OCI-LY7 (cell line): ENCODE measurements around the gene ZBTB32. TPM values are rescaled to one million over a fixed set of nuclear protein-coding genes. Genes with fewer than 3 reads are reported as not detected.
A peak's percentile ranks its signal among the peaks of the same experiment; 100 is the strongest.

Experiments
- BruUV-seq: library from RNA; stranded (reverse); fragments of 400-500 nt; replicated peaks from 2 replicates; lab custom pipeline; 2021; lab: Mats Ljungman, UMichigan
- CTCF ChIA-PET: fragments of 300-600 bp; sonication (Branson Sonifier 250); formaldehyde crosslinking; loops from one replicate; lab custom pipeline; 2022; ENCODE audit warnings: antibody characterized with exemption; ENCODE audit not compliant: unreplicated experiment; lab: Charles Lee
- POLR2A ChIA-PET: fragments of 300-600 bp; sonication (Branson Sonifier 250); formaldehyde crosslinking; loops from one replicate; lab custom pipeline; 2022; ENCODE audit warnings: antibody characterized with exemption; lab: Charles Lee
- DNase-seq: peaks from one replicate; pipeline ENCODE4 v3.0.0-alpha.2; 2015; ENCODE audit warnings: low spot score
- H2AFZ ChIP-seq: fragments of 200-600 bp; sonication (generic), shearing (Covaris generic); 2 replicates; pipeline ENCODE4 v1.6.1; 2014; ENCODE audit warnings: mild to moderate bottlenecking, antibody characterized with exemption, low read length, moderate library complexity
- H3K27ac ChIP-seq: fragments of 200-600 bp; sonication (generic); 2 replicates; pipeline ENCODE4 v1.5.1; 2014; ENCODE audit warnings: mixed run types, low read depth, mild to moderate bottlenecking, moderate library complexity, low read length, inconsistent platforms; ENCODE audit not compliant: poor library complexity, severe bottlenecking
- H3K36me3 ChIP-seq: fragments of 200-600 bp; sonication (generic); 2 replicates; pipeline ENCODE4 v1.6.1; 2014; ENCODE audit warnings: mild to moderate bottlenecking, antibody characterized with exemption, low read length, moderate library complexity, mixed read lengths; ENCODE audit not compliant: insufficient read depth
- H3K4me1 ChIP-seq: fragments of 200-600 bp; sonication (generic); 2 replicates; pipeline ENCODE4 v1.5.1; 2014; ENCODE audit warnings: mild to moderate bottlenecking, low read length; ENCODE audit not compliant: insufficient read depth, poor library complexity, severe bottlenecking
- H3K4me2 ChIP-seq: fragments of 200-600 bp; sonication (generic); 2 replicates; pipeline ENCODE4 v1.6.1; 2014; ENCODE audit warnings: mild to moderate bottlenecking, low read length
- H3K4me3 ChIP-seq: fragments of 200-600 bp; sonication (generic); 2 replicates; pipeline ENCODE4 v1.5.1; 2014; ENCODE audit warnings: mild to moderate bottlenecking, low read depth, low read length; ENCODE audit not compliant: poor library complexity, severe bottlenecking
- H3K79me2 ChIP-seq: fragments of 200-600 bp; sonication (generic); 2 replicates; pipeline ENCODE4 v1.6.1; 2016; ENCODE audit warnings: low read depth, mild to moderate bottlenecking, low read length, moderate library complexity, mixed read lengths; ENCODE audit not compliant: insufficient read depth
- H3K9me2 ChIP-seq: fragments of 200-600 bp; sonication (generic); 2 replicates; pipeline ENCODE4 v1.6.1; 2016; ENCODE audit warnings: mild to moderate bottlenecking, low read length, mixed read lengths; ENCODE audit not compliant: insufficient read depth
- H3K9me3 ChIP-seq: fragments of 200-600 bp; sonication (generic); 2 replicates; pipeline ENCODE4 v1.6.1; 2014; ENCODE audit warnings: mild to moderate bottlenecking, mixed run types, low read length, mixed read lengths
- H4K20me1 ChIP-seq: fragments of 200-600 bp; sonication (generic); 2 replicates; pipeline ENCODE4 v1.6.1; 2014; ENCODE audit warnings: mild to moderate bottlenecking, antibody characterized with exemption, low read length, moderate library complexity, mixed read lengths; ENCODE audit not compliant: insufficient read depth
- CTCF ChIP-seq: fragments of 200-600 bp; sonication (generic); conservative IDR thresholded peaks from 2 replicates; pipeline ENCODE4 v1.5.1; 2014; ENCODE audit warnings: mild to moderate bottlenecking, antibody characterized with exemption, low read length, moderate library complexity, mixed read lengths
- EZH2phosphoT487 ChIP-seq: fragments of 200-600 bp; sonication (generic); IDR thresholded peaks from 2 replicates; pipeline ENCODE4 v1.6.1; 2018; ENCODE audit warnings: low read depth, borderline replicate concordance, mild to moderate bottlenecking, mixed run types, antibody characterized with exemption, low read length, moderate library complexity, mixed read lengths
- intact Hi-C: fragments of 100-400 bp; cut with micrococcal nuclease; formaldehyde crosslinking; loops from one replicate; pipeline ENCODE4 v1.10.0; 2022; ENCODE audit not compliant: unreplicated experiment
- total RNA-seq, 2 experiments: library from RNA; depleted of rRNA in 1 of 2; stranded (reverse); fragments of >200 nt in 1 of 2; shearing (Covaris generic) in 1 of 2; gene quantifications; 2 replicates each; pipeline ENCODE4 v1.2.3, GENCODE V29; 2014 to 2022

ZBTB32 gene
- total RNA-seq, 2 experiments from 2014 or later = not detected

- H3K4me2 ChIP-seq = peak within 1 kb of the TSS; percentile 73
- POLR2A ChIA-PET = no interaction called here
- H3K9me2 ChIP-seq = no peaks in the 10 kb centered on the region
- peak within 1 kb of the TSS; percentile 84; the same call in 1 of the 2 replicates for H2AFZ ChIP-seq
- peaks cover 13% of the 10 kb centered on the region; the same call in 1 of the 2 replicates for H3K79me2 ChIP-seq
- peak within 1 kb of the TSS; percentile 96 for H3K4me3 ChIP-seq
- H3K36me3 ChIP-seq = peaks cover 30% of the 10 kb centered on the region
- BruUV-seq = TSS peak; percentile 86
- intact Hi-C loops = loop anchor here (1.0 to 5.0 kb wide), 4 partner anchors 10 to 173 kb away; partner anchors contain the start of genes HCST, KMT2B, LIN37 and NFKBID
- peak; percentile 99 for DNase-seq
- CTCF ChIA-PET = no interaction called here
- TF ChIP-seq EZH2phosphoT487 (no peak), CTCF (no peak)
- no peaks in the 10 kb centered on the region for H4K20me1 ChIP-seq
- 0 out of 2 replicates have a peak, but pooled peaks cover 8% of the 10 kb centered on the region for H3K9me3 ChIP-seq
- H3K4me1 ChIP-seq = peaks cover 21% of the 10 kb centered on the region
- peak within 1 kb of the TSS; percentile 82 for H3K27ac ChIP-seq
Observed at GRCh38 chr19:35757749-35758608, 53.6 kb downstream of the ZBTB32 start, which contains the start of gene PROSER3. PROSER3 (plus strand) TSS chr19:35758176; CDS start chr19:35758216, 40 bp downstream.

- BruUV-seq = no TSS peak
- ChIA-PET CTCF (no interaction called here), POLR2A (no interaction called here)
- no peaks in the 10 kb centered on the region for H3K9me2 ChIP-seq
- no peak for DNase-seq
- peaks cover 38% of the 10 kb centered on the region for H3K36me3 ChIP-seq
- no peak overlapping the region for H3K27ac ChIP-seq
- peak overlapping the region; percentile 73 for H3K4me2 ChIP-seq
- intact Hi-C loops = loop anchor here (5.0 kb wide), 2 partner anchors 42 to 143 kb away; partner anchors contain the start of genes HCST, KMT2B and NFKBID
- H3K4me3 ChIP-seq = no peak overlapping the region
- H4K20me1 ChIP-seq = no peaks in the 10 kb centered on the region
- TF ChIP-seq CTCF (no peak), EZH2phosphoT487 (no peak)
- H3K4me1 ChIP-seq = peaks cover 21% of the 10 kb centered on the region
- H3K79me2 ChIP-seq = peaks cover 13% of the 10 kb centered on the region; the same call in 1 of the 2 replicates
- no peak overlapping the region for H2AFZ ChIP-seq
- H3K9me3 ChIP-seq = 0 out of 2 replicates have a peak, but pooled peaks cover 8% of the 10 kb centered on the region
Observed at GRCh38 chr19:35759697-35760096, 55.3 kb downstream of the ZBTB32 start.
